Ishikawa (cell line): ENCODE results near the gene NRIP2.

Experiments
- NFIC ChIP-seq: IDR thresholded peaks from 2 replicates; pipeline ENCODE4 v1.6.1; 2012
- USF1 ChIP-seq: IDR thresholded peaks from 2 replicates; pipeline ENCODE4 v1.6.1; 2012
- YY1 ChIP-seq: IDR thresholded peaks from 2 replicates; pipeline ENCODE4 v1.6.1; 2012; ENCODE audit warnings: low read depth

- no peak for TF ChIP-seq USF1
- TF ChIP-seq YY1, result no peak
- no peak for TF ChIP-seq NFIC
Observed at GRCh38 chr12:2853626-2854025, 18.8 kb upstream of the NRIP2 start.
